ENCODE measurements around the gene PPM1F.

- TF ChIP-seq, protein P1, sequence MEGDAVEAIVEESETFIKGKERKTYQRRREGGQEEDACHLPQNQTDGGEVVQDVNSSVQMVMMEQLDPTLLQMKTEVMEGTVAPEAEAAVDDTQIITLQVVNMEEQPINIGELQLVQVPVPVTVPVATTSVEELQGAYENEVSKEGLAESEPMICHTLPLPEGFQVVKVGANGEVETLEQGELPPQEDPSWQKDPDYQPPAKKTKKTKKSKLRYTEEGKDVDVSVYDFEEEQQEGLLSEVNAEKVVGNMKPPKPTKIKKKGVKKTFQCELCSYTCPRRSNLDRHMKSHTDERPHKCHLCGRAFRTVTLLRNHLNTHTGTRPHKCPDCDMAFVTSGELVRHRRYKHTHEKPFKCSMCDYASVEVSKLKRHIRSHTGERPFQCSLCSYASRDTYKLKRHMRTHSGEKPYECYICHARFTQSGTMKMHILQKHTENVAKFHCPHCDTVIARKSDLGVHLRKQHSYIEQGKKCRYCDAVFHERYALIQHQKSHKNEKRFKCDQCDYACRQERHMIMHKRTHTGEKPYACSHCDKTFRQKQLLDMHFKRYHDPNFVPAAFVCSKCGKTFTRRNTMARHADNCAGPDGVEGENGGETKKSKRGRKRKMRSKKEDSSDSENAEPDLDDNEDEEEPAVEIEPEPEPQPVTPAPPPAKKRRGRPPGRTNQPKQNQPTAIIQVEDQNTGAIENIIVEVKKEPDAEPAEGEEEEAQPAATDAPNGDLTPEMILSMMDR (IDR thresholded peaks at IDR 0.05; ENCODE audit: low read depth, low read length, missing input control) = no peak
- TF ChIP-seq SP1 (IDR thresholded peaks at IDR 0.05) (no peak), RAD21 (IDR thresholded peaks at IDR 0.05) (no peak), TAF1 (conservative IDR thresholded peaks at IDR 0.05) (no peak), GABPA (IDR thresholded peaks at IDR 0.05 in 1 of 2, conservative IDR thresholded peaks at IDR 0.05 in 1 of 2) (no peak), EGR1 (IDR thresholded peaks at IDR 0.05; ENCODE audit: low read depth in 2 of 2) (no peak), YY1 (IDR thresholded peaks at IDR 0.05) (no peak), HNF4G (IDR thresholded peaks at IDR 0.05) (no peak), RXRA (IDR thresholded peaks at IDR 0.05) (no peak), ZBTB33 (IDR thresholded peaks at IDR 0.05) (no peak)
Observed at GRCh38 chr22:21933910-21934309, 18.7 kb downstream of the PPM1F start.

All from liver (tissue), 3 donors.